Jurkat, Clone E6-1 (cell line): ENCODE data around the gene RHBDD2.

Experiments
- DNase-seq: peaks from one replicate; pipeline ENCODE4 v3.0.0-alpha.2; 2011; ENCODE audit warnings: low read depth, low spot score
- H3K4me3 ChIP-seq: 2 replicates; pipeline ENCODE4 v1.5.1; 2011; ENCODE audit warnings: mild to moderate bottlenecking, low read length, control low read depth, moderate library complexity

RHBDD2 gene

DNA sequence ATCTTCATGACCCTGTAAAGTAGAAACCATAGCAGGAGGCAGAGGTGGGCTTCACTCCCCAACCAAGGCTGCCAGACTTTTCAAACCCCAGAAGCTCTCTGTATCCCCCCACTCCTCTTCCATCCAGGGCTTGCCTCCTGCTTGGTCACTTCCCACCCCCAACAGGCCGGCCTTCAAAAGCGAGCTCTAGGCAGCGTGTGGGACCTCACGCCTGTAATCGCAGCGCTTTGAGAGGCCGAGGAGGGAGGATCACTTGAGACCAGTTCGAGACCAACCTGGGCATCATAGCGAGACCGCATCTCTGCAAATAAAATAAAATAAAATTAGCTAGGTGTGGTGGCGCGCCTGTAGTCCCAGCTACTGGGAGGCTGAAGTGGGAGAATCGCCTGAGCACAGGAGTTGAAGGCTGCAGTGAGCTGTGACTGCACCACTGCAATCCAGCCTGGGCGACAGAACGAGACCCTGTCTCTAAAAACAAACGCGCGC lies 35.4 kb downstream of the RHBDD2 start:
- H3K4me3 ChIP-seq = peak overlapping the region; percentile 76
- no peak for DNase-seq

DNA sequence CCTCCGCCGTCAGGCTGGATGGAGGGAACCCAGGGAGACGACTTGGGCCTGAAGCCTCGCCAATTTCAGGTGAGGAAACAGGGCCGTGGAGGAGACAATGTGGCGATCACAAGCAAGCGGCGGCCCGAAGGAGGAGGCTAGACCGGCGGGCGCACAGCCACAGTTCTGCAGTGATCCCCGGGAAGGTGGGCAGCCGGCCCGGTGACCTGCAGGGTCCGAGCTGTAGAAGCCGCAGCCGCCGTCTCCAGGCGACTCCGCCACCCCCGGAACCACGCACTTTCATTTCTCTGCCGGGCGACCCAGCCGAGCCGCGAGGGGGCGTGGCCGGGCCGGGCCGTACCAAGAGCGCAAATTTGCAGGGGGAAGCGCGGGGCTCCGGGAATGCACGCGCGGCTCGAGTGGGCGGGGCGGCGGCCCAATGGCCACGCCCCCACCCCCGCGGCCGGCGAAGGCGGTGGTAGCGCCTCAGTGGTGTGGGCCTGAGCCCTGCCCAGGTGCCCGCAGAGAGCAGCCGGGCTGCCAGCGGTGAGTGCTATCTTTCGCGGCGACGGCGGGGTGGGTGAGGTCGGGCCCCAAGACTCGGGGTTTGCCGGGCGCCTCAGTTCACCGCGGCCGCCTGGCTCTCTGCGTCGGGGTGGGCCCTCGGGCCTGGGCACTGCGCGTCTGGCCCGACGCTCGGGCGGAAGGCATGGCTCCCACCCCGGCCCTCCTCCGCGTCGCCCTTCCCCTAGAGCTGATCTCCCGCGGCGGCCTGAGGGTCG lies 36.0 kb downstream of the RHBDD2 start, which contains the start of gene POR:
TSS of gene POR (plus strand) at position 501 of the 761 bp plus-strand sequence. CDS start 38,847 bp downstream, outside the sequence.
- DNase-seq = peak; percentile 86
- peak within 1 kb of the TSS; percentile 76 for H3K4me3 ChIP-seq

DNA sequence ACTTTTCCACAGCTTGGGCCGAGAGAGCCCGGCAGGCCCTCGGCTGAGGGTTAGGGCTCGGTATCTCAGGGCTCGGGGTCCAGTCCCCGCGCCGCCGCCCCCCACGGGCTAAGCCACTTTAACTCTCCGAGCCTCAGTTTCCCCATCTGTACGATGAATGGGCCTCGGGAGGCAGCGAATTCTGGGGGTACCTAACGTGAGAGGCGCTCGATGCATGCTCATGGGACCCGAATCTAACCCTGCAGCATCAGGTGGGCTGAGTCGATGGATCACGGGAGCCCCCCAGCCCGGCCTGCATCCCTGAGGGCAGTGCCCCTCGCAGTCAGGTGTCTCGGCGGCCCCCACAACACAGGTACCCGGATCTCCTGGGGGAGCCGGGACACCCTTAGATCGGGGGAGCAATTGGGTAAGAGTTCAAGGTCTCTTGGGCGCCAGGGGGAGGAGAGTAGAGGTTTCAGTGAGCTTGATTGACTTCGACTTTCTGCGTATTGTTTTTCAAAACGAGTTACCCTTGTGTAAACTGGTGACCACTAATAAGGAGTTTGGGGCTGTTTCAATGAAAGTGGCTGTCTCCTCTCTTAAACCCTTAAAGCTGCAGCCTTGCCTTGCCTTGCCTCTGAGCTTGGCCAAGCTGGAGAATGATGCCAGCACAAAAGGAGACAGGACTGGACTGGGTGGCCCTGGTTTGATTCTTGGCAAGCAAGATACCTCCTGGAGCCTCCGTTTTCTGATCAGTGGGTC lies 36.8 kb downstream of the RHBDD2 start:
- H3K4me3 ChIP-seq = peak overlapping the region; percentile 75
- DNase-seq = no peak

DNA sequence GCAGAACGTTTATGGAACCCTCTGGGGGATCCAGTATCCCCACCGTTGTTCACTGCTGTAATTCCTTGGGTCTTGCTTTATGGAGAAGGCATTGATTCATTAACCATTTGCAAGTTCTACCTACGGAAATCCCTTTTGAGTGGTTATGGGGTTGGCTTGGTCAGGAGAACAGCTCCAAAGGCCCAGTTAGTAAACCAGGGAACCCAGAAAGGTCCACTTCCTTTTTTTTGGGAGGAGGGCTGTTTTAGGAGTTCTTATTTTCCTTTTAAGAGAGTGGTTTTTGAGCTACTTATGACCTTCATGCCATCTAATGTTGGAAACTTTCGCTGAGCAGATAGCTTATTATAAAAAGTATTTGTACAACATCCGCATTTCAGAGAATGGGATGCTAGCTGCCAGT lies 37.4 kb downstream of the RHBDD2 start:
- DNase-seq = no peak
- H3K4me3 ChIP-seq = peak overlapping the region; percentile 75; the same call in 1 of the 2 replicates

DNA sequence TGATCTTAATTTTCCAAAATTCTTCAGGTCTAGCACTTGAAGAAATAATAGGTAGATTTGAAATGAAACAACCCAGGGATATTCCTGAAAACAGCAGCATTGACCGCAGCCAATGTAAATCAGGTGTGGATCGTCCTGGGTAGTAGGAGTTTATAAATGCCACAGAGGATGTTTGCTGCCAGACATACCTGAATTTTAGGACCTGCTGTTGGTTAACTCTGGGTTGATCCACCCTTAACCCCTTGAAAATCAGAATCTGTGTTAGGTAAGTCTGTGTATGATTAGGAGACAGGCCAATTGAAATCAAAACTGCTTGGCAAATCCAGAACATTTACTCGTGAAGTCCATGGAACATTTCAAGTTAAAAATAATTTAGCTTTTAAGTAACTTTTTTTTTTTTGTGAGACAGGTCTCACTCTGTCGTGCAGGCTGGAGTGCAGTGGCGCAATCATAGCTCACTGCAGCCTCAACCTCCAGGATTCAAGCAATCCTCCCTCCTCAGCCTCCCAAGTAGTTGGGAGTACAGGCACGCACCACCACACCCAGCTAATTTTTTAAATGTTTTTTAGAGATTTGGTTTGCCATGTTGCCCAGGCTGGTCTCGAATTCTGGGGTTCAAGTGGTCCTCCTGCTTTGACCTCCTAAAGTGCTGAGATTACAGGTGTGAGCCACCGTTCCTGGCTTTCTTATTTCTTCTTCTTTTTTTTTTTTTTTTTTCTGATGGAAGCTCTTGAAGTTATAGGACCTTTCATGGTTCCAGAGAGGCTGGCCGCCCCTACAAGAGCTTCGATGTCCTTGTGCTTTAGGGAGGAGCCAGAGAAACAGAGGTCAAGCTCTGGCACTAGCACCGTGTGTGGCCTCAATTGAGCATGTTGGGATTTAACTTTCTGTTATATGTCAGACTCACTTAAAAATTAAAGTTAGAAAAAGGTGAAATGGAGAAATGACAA lies 38.1 kb downstream of the RHBDD2 start:
- H3K4me3 ChIP-seq = no peak overlapping the region

DNA sequence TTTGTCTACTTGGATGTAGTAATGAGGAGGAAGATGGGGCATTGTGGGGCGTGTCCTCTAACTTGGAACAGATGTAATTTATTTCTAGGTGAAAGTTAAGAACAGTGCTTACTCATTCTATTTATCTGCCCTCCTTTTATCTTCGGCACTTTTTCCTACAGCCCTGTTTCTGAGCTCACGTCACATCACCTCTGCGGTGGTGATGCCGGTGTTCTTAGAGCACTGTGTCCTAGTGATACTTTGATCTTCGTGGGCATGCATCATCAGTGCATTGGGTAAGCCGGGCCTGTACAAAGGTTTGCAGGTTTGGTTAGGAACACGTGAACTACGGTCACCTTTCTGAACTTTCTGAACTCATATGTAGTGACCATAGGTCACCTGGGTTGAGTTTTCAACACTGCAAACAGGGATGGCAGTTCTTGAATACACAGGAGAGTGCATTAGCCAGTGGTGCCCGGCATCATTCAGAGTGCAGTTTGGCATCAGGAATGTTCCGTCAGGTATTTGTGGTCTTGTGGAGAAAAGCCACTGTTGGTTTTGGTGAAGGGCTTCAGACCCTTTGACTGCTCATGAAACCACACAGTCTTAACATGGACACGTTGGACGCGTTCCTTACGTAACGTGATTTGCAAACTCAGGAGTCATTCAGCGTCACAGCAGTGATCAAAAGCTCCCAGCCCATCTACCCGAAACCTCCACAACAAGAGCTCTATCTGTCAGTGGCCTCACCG lies 41.8 kb downstream of the RHBDD2 start:
- H3K4me3 ChIP-seq = no peak overlapping the region
- no peak for DNase-seq

More for the DNA sequence above, 38.1 kb downstream of the RHBDD2 start:
- no peak for DNase-seq

DNA sequence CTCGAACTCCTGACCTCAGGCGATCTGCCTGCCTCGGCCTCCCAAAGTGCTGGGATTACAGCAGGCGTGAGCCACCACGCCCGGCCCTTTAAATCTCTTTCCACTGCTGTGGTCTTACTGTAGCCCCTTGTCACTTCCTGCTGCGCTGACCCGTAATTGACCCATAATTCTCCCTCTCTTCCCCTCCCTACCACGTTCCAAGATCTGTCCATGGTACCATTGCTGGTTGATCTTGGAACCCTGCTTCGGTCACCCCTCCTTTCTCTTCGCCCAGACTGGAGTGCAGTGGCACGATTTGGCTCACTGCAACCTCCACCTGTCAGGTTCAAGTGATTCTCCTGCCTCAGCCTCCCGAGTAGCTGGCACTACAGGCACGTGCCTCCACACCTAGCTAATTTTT lies 42.6 kb downstream of the RHBDD2 start:
- no peak overlapping the region for H3K4me3 ChIP-seq
- DNase-seq = no peak

DNA sequence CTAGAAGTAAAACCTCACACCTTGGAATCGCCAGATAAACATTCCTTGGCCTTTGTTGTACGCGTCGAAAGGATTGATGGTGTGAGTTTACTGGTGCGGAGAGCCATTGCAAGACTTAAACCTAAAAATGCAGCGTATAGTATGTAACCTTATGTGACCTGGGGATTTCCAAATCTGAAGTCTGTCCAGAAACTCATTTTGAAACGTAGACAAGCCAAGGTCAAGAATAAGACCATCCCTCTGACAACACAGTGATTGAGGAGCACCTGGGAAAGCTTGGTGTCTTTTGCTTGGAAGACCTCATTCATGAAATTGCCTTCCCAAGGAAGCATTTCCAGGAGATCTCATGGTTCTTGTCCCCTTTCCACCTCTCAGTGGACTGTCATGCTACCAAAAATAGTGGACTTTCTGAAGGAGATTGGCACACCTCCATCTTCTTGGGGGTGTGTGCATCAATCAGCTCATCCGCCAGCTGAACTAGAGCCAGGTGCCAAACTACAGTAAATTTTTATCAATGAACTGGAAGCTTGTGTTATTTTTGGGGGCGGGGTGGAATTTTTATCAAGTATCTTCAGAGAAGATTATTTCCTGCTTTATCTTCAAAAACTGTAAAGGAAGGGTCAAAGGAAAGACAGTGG lies 44.3 kb downstream of the RHBDD2 start:
- no peak for DNase-seq
- no peak overlapping the region for H3K4me3 ChIP-seq

DNA sequence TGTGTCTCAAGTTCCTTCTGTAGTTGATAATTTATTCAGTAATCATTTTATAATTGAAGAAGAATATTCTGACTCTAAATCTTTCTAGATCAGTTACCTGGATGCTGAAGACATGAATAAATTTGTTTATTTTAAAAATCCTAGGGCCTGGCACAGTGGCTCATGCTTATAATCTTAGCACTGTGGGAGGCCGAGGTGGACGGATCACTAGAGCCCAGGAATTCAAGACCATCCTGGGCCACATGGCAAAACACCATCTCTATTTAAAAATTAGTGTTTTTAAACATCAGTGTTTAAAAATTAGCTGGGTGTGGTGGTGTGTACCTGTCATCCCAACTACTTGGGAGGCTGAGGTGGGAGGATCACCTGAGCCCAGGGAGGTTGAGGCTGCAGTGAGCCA lies 45.4 kb downstream of the RHBDD2 start:
- no peak for DNase-seq

DNA sequence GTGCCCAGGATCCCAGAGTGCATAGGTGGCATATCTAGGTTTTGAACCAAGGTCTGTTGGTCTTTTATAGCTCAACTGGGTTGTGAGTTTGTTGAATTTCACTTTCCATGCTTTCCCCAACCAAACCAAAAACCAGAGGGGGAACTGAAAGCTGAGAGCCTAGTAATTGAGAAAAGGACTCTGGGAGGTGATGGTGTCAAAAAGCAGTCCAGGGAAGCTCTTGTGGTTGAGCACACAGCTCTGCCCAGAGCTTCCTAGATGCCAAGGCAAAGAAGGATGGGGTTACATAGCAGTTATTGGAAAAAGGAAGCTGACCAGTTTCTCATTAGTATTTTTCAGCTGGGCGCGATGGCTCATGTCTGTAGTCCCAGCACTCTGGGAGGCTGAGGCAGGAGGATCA lies 46.1 kb downstream of the RHBDD2 start:
- DNase-seq = no peak
- no peak overlapping the region for H3K4me3 ChIP-seq

More for the DNA sequence above, 45.4 kb downstream of the RHBDD2 start:
- no peak overlapping the region for H3K4me3 ChIP-seq

DNA sequence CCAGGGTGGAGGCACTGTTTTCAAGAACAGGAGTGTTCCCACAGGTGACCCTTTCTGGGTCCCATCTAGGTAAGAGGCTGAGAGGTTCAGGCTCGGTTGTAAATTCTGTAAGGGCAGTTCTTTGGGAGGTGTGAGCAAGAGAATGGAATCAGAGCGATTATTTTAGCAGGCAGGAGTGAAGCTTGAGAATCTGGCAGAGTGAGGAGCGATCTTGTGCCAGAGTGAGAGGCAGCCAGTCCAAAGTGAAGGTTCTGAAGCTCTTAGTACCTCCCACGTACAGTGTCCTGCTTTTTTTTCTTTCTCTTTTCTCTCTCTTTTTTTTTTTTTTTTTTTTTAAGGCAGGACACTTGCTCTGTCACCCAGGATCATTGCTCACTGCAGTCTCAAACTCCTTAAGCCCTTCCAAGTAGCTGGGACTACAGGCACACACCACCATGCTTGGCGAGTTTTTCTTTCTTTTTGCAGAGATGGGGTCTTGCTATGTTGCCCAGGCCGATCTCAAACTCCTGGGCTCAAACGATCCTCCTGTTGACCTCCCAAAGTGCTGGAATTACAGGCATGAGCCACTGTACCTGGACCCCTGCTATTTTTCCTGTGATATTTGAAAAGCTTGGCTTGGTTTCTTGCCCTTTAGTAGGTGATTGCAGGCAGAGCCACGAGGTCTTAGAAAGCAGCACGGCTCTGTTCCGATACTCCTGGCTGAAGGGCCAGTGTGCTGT lies 47.0 kb downstream of the RHBDD2 start:
- no peak overlapping the region for H3K4me3 ChIP-seq
- DNase-seq = no peak

DNA sequence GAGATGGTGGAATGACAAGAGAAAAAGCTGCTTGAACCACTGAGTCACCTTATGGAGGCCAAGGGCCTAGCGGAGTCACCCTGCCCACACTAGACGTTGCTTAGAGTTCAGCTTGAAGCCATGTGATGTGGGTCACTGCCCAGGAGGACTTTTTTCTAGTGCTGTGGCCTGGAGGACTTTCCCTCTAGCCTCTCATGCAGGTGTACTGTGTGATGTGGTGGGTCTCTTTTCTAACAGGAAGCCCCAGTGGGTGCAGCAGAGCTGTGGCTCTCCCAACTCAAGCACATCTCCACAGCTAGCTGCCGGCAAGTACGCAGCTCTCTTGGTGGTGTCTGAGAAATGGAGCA lies 49.7 kb downstream of the RHBDD2 start:
- peak; percentile 86 for DNase-seq
- H3K4me3 ChIP-seq = no peak overlapping the region

DNA sequence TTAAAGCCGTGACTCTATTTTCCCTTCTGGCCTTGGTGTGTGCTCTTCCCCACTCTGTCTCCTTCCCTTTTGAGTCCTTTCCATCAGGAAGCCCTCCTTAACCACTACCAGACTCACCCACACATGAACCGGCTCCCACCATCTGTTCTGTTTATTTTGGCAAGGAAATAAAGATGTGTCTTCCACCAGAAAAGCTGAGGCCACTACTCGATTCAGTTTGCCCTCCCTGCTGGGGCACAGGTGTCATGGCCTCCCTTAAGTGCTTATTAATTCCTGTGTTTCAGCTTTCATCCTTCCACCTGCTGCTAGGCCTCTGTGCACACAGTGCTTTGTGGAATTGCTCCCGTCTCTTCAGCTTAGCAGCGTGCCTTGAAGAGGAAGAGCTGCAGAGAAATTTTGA lies 52.8 kb downstream of the RHBDD2 start:
- peak; percentile 48 for DNase-seq
- no peak overlapping the region for H3K4me3 ChIP-seq

DNA sequence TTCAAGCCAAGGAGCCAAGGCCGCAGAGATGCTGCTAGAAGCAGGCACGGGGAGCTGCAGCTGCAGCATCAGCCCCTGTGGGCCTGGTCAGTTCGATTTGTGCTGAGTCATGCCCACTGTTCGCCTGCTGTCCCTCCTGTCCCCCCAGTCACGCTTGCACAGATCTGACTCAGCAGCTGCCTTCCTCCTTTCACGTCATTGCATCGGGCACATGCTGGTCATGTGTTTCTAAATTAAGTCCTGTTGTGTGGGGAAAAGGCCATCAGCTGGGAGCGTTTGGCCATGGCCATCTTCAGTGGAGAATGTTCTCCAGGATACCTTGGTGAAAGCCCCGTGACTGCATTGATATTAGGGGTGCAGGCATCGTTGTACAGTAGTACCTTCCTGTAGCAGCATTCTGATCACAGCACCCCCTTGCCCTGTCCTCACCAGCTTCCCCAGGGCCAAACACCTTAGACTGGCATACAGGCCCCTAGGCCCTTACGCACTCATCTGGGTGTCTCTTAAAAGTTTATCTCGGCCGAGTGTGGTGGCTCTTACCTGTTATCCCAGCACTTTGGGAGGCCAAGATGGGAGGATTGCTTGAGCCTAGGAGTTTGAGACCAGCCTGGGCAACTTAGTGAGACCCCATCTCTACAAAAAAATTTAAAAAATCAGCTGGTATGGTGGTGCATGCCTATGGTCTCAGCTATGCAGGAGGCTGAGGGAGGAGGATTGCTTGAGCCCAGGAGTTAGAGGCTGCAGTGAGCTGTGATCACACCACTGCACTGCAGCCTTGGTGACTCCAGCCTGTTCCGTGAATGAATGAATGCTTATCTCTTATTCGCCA lies 59.3 kb downstream of the RHBDD2 start:
- H3K4me3 ChIP-seq = no peak overlapping the region
- DNase-seq = no peak
